GM10248 (cell line): ENCODE results near the gene RPH3AL.
A peak's percentile ranks its signal among the peaks of the same experiment; 100 is the strongest.

Experiments
- CTCF ChIA-PET: fragments of 300-600 bp; sonication (Branson Sonifier 250); formaldehyde crosslinking; extraction: SDS; loops from one replicate; lab custom pipeline; 2021; ENCODE audit warnings: antibody characterized with exemption; lab: Yijun Ruan, JAX
- POLR2A ChIA-PET: fragments of 350-650 bp; sonication (Branson Sonifier 250); formaldehyde crosslinking; extraction: SDS; loops from one replicate; lab custom pipeline; 2020; ENCODE audit warnings: antibody characterized with exemption; lab: Yijun Ruan, JAX
- DNase-seq: peaks from one replicate; pipeline ENCODE4 v3.0.0; 2012; ENCODE audit errors: extremely low spot score
- CTCF ChIP-seq: IDR thresholded peaks from 2 replicates; pipeline ENCODE4 v1.5.1; 2012; ENCODE audit warnings: mild to moderate bottlenecking, low read depth; ENCODE audit errors: extremely low read depth, missing control alignments, control extremely low read depth

The RPH3AL gene

GRCh38 chr17:393806-394717, 41.5 kb upstream of the RPH3AL start:
- ChIA-PET POLR2A (no interaction called here), CTCF (interaction anchor here (0.5 to 1.6 kb wide), 2 partner anchors 10 to 363 kb away, joined by 3 to 5 read pairs; no protein-coding TSS in a partner anchor)
- no peak for DNase-seq
- no peak for TF ChIP-seq CTCF

- ChIA-PET CTCF (no interaction called here), POLR2A (no interaction called here)
- no peak for DNase-seq
- no peak for TF ChIP-seq CTCF
Measured at GRCh38 chr17:391850-392249, 39.2 kb upstream of the RPH3AL start.

- DNase-seq = no peak
- TF ChIP-seq CTCF = no peak
- CTCF ChIA-PET = no interaction called here
- POLR2A ChIA-PET = no interaction called here
Measured at GRCh38 chr17:390025-390424, 37.4 kb upstream of the RPH3AL start.

- TF ChIP-seq CTCF = no peak
- POLR2A ChIA-PET = no interaction called here
- no peak for DNase-seq
- CTCF ChIA-PET = interaction anchor here (1.2 kb wide), 1 partner anchor 24 kb away, joined by 5 read pairs; no protein-coding TSS in a partner anchor
Measured at GRCh38 chr17:388087-388486, 35.5 kb upstream of the RPH3AL start.

GRCh38 chr17:386141-386876, 33.7 kb upstream of the RPH3AL start:
- ChIA-PET POLR2A (no interaction called here), CTCF (interaction anchor here (0.6 to 1.0 kb wide), 5 partner anchors 10 to 314 kb away, joined by 3 to 6 read pairs (median 3); no protein-coding TSS in a partner anchor)
- peak; percentile 74 for TF ChIP-seq CTCF
- peak; percentile 90 for DNase-seq

- ChIA-PET CTCF (interaction anchor here (0.6 to 1.0 kb wide), 4 partner anchors 13 to 236 kb away, joined by 3 to 5 read pairs (median 3); no protein-coding TSS in a partner anchor), POLR2A (no interaction called here)
- no peak for TF ChIP-seq CTCF
- DNase-seq = no peak
Measured at GRCh38 chr17:385836-386140, 33.2 kb upstream of the RPH3AL start.
